Stimulated activated memory B cell treated with anti-CD40 and anti-IgM and Interleukin-4, amounts not matched to agents 10 μg/mL and 1 μg/mL and 100 μg/mL, for 72 hours (primary cell): ENCODE measurements around the gene WEE2.

ENCODE experiments used
- ATAC-seq: fragments of 150-1000 bp; cut with Tn5 transposase; 2 replicates; pipeline ENCODE4 v1.10.0; 2021
- H3K27ac Mint-ChIP-seq: one replicate; pipeline ENCODE4 v1.8.0; 2022; ENCODE audit warnings: mild to moderate bottlenecking, mixed read lengths
- H3K27me3 Mint-ChIP-seq: one replicate; pipeline ENCODE4 v1.8.0; 2022; ENCODE audit warnings: mixed read lengths
- H3K36me3 Mint-ChIP-seq: one replicate; pipeline ENCODE4 v1.8.0; 2022; ENCODE audit warnings: mixed read lengths
- H3K4me1 Mint-ChIP-seq: one replicate; pipeline ENCODE4 v1.8.0; 2022; ENCODE audit warnings: mixed read lengths
- H3K4me3 Mint-ChIP-seq: one replicate; pipeline ENCODE4 v1.8.0; 2022; ENCODE audit warnings: mild to moderate bottlenecking, moderate library complexity, mixed read lengths
- H3K9me3 Mint-ChIP-seq: one replicate; pipeline ENCODE4 v1.8.0; 2022; ENCODE audit warnings: mixed read lengths

Gene WEE2

DNA sequence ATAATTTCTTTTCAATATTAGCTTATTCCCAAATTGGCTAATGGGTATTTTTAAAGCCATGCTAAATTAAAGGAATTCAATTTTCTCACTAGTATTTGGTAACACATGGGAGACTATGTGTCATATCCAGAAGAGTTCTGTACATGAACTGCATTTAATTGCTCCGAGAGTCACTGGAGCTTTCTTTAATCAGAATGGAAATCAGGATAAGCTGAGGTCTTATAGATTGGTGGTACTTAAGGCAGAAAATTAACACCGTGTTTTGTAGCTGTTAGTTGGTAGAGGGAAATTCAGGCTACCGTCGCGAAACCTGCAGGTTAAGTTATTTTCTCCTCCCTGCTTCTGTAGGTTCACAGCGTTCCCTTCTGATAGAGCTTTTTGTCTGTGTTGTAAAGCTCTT is at the start of gene WEE2:
Gene WEE2 (plus strand): TSS at position 3 of the 400 bp plus-strand sequence. CDS start 406 bp downstream, outside the sequence.
- H3K4me1 Mint-ChIP-seq, result no peaks in the 10 kb centered on the region
- no peak for ATAC-seq
- H3K4me3 Mint-ChIP-seq, result no peak within 1 kb of the TSS
- H3K27ac Mint-ChIP-seq, result no peak within 1 kb of the TSS
- H3K36me3 Mint-ChIP-seq, result peaks cover 8% of the 10 kb centered on the region
- no peaks in the 10 kb centered on the region for H3K9me3 Mint-ChIP-seq
- no peaks in the 10 kb centered on the region for H3K27me3 Mint-ChIP-seq

DNA sequence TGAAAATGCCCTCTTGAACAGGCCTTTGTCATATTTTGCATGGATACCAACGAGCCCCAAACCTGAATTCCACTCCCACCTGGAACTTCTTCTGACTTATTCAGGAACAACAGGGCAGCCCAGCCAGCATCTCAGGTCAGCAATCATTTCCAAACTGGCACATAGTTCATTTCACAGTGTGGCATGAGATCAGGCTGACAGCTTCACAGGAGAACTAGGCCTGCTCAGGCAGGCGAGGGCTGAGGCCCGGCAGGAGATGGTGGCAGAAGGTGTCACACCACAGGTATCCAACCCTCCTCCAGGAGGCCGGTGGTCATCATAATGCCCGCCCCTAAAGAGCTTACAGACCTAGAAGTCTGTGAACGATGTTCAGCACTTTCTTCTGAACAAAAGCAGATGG is 48.7 kb upstream of the WEE2 start:
- ATAC-seq, result no peak
- Mint-ChIP-seq H3K36me3 (peaks cover 49% of the 10 kb centered on the region), H3K9me3 (no peaks in the 10 kb centered on the region), H3K27me3 (no peaks in the 10 kb centered on the region), H3K27ac (peak overlapping the region; percentile 71), H3K4me1 (peaks cover 14% of the 10 kb centered on the region), H3K4me3 (no peak overlapping the region)

DNA sequence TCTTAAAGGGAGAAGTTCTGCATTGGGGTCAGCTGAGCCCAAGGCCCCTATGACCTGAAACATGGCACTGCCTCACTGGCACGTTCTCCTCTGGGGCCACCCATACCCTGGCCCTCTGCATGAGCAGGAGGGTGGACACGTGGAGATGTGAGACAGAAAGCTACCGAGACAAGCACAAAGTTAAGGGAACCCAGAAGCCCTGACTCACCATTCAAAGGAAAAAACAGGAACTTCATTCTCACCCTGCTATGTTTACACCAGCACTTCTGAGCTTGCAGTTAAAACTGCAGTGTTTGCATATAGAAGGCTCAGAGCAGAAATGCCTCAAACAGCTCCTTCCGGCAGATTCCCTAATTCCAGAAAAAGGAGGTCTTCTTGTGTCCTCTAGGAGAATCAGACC is 47.9 kb upstream of the WEE2 start:
- no peaks in the 10 kb centered on the region for H3K27me3 Mint-ChIP-seq
- no peaks in the 10 kb centered on the region for H3K9me3 Mint-ChIP-seq

DNA sequence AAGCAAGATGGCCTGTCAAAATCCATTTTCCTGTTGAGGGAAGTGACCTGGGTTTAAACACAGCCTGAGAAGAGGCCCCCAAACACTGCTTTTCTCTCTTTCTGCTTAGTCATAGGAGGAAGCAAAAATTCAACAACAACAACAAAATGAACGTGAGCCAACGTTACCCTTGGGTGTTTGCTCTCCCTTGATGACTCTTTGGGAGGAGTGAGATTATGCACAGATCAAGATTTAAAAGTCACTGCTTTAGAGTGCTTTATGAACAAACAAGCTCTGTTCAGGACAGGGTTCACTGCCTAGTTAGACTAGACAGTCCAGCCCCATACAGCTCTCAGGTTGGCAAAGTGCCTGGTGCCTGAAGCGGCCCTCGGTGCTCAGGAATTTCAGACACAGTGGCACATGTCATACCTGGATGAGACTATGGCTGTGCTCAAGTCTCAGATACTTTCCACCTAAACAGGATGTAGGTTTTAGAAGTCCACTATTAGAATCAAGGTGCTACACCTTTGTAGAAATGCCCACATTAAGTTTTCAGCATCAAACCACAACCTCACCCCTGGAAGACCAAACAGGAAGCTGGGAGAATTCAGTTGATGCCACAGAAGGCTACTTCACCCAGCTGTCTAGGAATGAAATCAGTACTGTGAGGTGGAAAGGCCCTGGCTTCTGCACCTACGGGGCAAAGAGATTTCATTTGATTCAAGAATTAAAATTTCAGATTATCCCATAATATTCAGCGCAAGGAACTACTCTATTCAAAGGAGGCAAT is 44.9 kb upstream of the WEE2 start:
- Mint-ChIP-seq H3K36me3 (peaks cover 55% of the 10 kb centered on the region), H3K4me1 (peaks cover 10% of the 10 kb centered on the region), H3K9me3 (no peaks in the 10 kb centered on the region), H3K27me3 (no peaks in the 10 kb centered on the region), H3K27ac (peak overlapping the region; percentile 55), H3K4me3 (no peak overlapping the region)
- no peak for ATAC-seq

More for the DNA sequence above, 47.9 kb upstream of the WEE2 start:
- peak; percentile 53 for ATAC-seq
- Mint-ChIP-seq H3K27ac (peak overlapping the region; percentile 71), H3K4me1 (peaks cover 10% of the 10 kb centered on the region), H3K36me3 (peaks cover 48% of the 10 kb centered on the region), H3K4me3 (no peak overlapping the region)

DNA sequence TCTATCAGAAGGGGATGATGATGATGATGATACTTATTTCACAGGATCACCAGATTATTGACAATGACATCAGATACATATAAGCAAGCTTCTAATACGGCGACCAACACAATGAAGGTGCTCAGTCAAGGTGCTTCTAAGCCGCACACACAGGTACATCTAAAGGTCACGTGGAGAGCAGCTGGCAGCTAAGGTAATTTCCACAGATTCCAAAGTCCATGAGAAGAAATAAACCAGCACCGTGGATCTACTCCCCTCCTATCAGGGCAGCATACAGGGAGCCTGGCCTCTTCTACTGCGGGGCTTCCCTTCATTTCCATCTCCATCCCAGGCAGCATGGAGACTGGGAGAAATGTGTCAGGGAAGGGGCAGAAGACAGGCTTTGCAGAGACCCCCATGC is 43.7 kb upstream of the WEE2 start:
- no peak overlapping the region for H3K4me3 Mint-ChIP-seq
- peak overlapping the region; percentile 55 for H3K27ac Mint-ChIP-seq
- H3K4me1 Mint-ChIP-seq, result peaks cover 10% of the 10 kb centered on the region
- H3K27me3 Mint-ChIP-seq, result no peaks in the 10 kb centered on the region
- peaks cover 61% of the 10 kb centered on the region for H3K36me3 Mint-ChIP-seq
- ATAC-seq, result no peak
- no peaks in the 10 kb centered on the region for H3K9me3 Mint-ChIP-seq

DNA sequence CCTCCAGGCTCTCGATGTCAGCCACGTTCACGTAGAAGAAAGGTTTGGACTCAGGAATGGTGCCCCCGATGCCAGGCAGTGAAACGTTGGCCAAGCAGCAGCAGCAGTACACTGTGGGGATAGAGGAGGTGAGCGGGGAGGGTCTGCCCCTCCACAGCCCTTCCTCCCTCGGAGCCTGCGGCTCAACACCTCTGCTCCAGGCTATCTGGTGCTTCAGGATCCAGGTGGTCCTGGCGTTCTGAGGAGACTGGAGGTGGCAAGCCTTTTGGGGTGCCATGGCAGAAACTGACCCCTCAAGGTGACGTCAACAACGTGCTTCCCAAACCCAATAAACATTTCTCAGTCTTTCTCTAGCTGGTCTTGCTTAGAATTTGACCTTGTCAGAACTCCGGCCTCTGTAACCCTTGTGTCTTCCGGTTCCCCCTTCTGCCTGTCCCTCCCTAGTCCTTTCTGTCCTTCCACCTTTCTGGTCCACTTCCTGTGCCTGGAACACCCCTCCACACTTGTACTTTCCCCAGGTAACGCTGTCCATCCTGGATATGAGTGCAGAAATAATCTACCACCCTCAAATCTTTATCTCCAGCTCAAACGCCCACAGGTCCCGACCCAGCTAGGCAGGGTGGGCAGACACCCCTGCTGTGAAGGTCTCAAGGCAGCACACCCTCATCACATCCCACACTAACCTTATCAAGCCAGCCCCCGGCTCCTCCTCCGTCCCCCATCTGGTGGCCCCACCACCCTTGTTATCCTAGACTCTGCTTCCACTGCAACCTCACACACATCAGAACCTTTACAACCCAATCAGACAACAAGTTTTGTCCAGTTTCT is 42.7 kb upstream of the WEE2 start:
- no peaks in the 10 kb centered on the region for H3K9me3 Mint-ChIP-seq
- H3K27ac Mint-ChIP-seq, result peak overlapping the region; percentile 9
- H3K4me1 Mint-ChIP-seq, result peaks cover 5% of the 10 kb centered on the region
- no peak for ATAC-seq
- peaks cover 56% of the 10 kb centered on the region for H3K36me3 Mint-ChIP-seq
- no peak overlapping the region for H3K4me3 Mint-ChIP-seq
- no peaks in the 10 kb centered on the region for H3K27me3 Mint-ChIP-seq

DNA sequence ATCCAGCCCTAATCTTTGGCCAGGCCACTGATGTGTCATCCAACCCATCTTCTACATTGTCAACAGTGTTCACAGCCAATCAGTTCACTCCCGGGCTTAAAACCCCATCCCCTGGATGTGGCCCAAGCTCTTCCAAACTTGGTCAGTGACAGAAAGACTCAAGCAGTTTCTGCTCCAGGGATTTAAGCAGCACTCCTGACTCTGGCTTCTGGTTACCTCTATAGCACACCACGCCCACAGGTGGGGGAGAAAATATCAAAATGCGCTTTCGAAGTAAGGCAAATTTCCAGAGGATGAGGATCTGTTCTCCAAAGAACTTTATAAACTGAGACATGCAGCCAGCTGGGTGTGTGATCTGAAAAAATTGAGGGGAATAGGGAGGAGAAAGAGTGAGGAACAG is 42.1 kb upstream of the WEE2 start:
- Mint-ChIP-seq H3K27me3 (no peaks in the 10 kb centered on the region), H3K27ac (peak overlapping the region; percentile 9), H3K36me3 (peaks cover 50% of the 10 kb centered on the region), H3K4me3 (no peak overlapping the region), H3K9me3 (no peaks in the 10 kb centered on the region), H3K4me1 (no peaks in the 10 kb centered on the region)
- no peak for ATAC-seq

DNA sequence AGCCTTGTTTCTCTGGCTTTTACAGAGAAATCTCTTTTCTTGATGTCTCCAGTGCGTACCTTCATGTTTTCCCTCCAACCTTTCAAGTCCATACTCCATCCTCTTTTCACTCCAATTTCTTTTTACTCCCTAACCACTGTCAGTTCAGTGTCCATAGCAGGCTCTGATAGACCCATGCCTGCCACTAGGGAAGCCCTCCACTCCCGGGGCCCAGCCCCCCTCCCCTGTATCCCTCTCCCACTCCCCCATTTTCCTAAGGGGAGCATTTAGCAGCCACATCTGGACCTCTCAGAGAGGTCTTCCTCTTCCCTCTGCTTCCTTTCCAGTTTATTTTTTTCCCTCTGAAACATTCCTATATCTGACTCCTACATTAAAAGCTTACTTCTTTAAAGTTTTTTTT is 39.3 kb upstream of the WEE2 start:
- no peaks in the 10 kb centered on the region for H3K9me3 Mint-ChIP-seq
- H3K27ac Mint-ChIP-seq, result no peak overlapping the region
- peaks cover 58% of the 10 kb centered on the region for H3K36me3 Mint-ChIP-seq
- no peaks in the 10 kb centered on the region for H3K27me3 Mint-ChIP-seq
- ATAC-seq, result no peak
- H3K4me3 Mint-ChIP-seq, result no peak overlapping the region
- H3K4me1 Mint-ChIP-seq, result no peaks in the 10 kb centered on the region

DNA sequence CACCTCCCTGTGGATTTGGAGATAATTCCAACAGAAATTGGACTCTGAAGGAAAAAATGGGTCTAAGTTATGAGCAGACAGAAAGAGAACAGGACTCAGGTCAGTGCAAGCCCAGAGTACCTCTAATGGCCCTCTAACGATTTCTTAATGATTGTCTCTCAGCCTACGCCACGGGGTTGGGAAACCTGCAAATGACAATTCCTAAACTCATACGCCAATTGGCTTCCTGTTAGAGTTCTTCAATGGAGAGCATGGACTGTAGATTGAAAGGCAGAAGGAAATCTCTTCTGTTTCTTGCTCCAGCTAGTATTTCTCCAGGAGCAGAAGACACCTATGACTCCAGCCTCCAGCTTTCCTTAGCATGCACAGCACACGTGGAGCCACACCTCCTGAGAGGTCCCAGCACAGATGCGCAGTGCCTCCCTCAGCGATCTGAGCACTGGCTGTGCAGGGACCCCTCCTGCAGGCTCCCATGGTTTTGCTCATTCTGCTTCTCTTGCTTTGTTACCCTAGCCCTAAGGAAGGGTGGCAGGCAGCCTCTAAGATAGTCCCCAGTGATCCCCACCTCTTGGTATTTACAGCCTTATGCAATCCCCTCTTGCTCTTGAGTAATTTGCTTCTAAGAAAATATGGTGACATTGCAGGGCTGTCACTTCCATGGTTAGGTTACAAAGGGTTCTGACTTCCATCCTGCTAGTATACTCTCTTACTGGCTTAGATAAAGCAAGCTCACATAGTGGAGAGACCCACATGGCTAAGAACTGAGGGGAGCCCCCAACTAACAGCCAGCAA is 36.3 kb upstream of the WEE2 start:
- peaks cover 42% of the 10 kb centered on the region for H3K36me3 Mint-ChIP-seq
- no peak overlapping the region for H3K4me3 Mint-ChIP-seq
- no peaks in the 10 kb centered on the region for H3K27me3 Mint-ChIP-seq
- no peak overlapping the region for H3K27ac Mint-ChIP-seq
- no peaks in the 10 kb centered on the region for H3K9me3 Mint-ChIP-seq
- peaks cover 6% of the 10 kb centered on the region for H3K4me1 Mint-ChIP-seq
- ATAC-seq, result no peak

DNA sequence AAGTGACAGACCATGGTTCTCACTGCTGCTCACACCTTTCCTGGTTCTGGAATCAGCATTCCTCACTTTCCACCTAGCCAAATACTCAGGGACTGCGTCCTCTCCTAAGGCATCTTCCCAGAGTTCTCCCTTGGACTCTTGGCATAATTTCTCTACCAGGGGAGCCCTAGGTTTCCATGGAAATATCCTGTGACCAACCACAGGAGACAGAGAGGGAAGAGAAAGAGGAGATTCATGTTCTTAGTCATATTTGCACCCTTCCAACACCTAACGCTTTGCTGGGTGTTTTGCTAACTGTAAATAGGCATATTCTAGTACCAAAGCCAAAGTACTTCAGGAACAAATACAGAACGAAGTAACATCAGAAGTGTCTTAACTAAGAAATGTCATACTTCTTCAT is 34.8 kb upstream of the WEE2 start:
- H3K36me3 Mint-ChIP-seq, result peaks cover 42% of the 10 kb centered on the region
- no peak overlapping the region for H3K27ac Mint-ChIP-seq
- ATAC-seq, result no peak
- H3K9me3 Mint-ChIP-seq, result no peaks in the 10 kb centered on the region
- H3K27me3 Mint-ChIP-seq, result no peaks in the 10 kb centered on the region
- H3K4me3 Mint-ChIP-seq, result no peak overlapping the region
- peaks cover 6% of the 10 kb centered on the region for H3K4me1 Mint-ChIP-seq

DNA sequence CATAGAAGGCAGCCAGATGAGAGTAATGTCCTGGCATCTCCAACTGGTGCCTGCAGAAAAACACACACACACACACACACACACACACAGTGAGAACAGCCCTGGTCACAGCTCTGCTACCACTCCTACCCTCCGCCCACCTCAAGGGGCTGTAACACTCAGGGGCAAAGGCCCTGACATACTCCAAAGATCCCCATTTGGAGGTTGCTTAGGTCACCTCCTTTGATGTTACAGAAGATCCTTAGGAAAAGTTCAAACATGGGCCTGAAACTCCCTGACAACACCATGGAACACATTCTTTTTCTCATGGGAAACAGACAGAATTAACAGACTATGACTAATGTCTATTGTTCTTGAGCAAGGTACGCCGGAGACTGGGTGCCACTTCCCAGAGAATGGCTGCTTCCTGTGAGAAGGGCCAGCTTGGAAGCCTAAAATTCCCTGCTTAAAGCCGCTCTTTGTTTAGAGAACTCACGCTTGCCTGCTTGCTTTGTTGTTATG is 33.9 kb upstream of the WEE2 start:
- Mint-ChIP-seq H3K27ac (no peak overlapping the region), H3K4me3 (no peak overlapping the region), H3K27me3 (no peaks in the 10 kb centered on the region), H3K9me3 (no peaks in the 10 kb centered on the region), H3K36me3 (peaks cover 35% of the 10 kb centered on the region), H3K4me1 (peaks cover 6% of the 10 kb centered on the region)
- ATAC-seq, result no peak

DNA sequence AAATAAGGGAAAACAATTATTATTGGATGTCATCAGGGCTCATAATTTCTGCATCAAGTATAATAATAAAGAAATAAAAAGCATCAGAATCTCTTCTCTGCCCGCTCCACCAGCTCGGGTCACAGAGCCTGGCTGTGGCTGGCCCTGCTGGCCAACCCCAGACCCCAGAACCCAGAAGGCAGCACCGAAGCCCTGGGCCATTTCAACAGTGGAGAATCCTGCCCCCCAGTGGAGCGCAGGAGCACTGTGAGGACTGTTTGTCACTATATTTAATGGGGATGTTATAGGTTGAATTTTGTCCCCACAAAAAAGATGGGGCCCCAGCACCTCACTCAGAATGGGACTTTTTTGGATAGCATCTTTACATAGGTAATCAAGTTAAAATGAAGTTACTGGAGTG is 33.5 kb upstream of the WEE2 start:
- Mint-ChIP-seq H3K27ac (no peak overlapping the region), H3K4me1 (peaks cover 6% of the 10 kb centered on the region), H3K36me3 (peaks cover 35% of the 10 kb centered on the region), H3K27me3 (no peaks in the 10 kb centered on the region), H3K9me3 (no peaks in the 10 kb centered on the region), H3K4me3 (no peak overlapping the region)
- no peak for ATAC-seq

DNA sequence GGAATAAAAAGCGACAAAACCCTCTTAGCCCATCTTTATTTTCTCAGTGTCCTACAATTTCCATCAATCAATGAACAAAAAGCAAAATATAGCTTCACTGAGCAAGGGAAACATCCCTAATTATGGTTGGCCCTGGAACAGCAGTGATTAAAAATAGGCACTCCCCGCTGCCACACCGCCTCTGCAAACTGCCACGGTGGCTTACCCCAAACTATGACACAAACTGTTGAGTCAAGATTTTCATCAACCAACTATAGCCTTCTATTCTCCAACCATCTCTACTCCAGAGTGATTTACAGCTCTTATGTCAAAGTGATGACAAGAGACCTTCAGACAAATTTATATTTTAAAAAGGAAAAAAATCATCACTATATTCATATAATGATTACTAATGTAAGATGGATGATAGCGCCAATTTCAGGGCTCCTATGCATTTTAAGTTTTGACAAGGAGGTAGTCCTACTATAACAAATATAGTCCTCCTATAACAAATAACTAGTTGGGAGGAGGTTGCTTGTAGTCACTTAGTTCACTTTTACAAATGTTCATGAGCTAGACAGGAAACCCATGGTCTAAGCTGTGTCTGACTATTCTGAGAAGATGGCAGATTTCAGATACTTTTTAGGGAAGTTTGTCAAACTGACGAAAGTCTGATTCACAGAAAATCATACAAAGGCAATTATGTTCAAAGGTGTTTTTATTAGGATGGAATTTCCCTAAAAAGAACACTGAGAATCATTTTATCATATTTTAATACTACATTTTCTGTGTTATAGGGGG is 32.5 kb upstream of the WEE2 start:
- H3K9me3 Mint-ChIP-seq, result no peaks in the 10 kb centered on the region
- H3K4me1 Mint-ChIP-seq, result peaks cover 6% of the 10 kb centered on the region
- ATAC-seq, result no peak
- H3K4me3 Mint-ChIP-seq, result no peak overlapping the region
- no peaks in the 10 kb centered on the region for H3K27me3 Mint-ChIP-seq
- H3K36me3 Mint-ChIP-seq, result peaks cover 39% of the 10 kb centered on the region
- no peak overlapping the region for H3K27ac Mint-ChIP-seq

DNA sequence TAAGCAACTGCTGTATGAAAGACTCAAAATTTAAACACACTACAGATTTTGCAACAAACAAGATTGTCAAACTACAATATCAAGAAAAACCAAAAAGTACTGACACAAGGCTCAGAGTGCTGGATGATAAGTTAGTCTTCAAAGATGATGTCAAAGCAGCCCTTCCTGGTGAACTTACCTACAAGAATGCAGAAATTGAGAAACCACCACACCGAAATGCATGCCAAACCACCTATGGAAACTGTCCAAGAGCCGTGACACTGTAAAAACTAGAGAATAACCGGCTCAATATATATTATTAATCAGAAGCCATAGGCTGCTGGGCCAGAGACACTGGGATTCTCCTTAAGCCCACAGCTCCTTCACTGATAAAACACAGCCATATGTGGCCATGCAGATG is 31.5 kb upstream of the WEE2 start:
- no peaks in the 10 kb centered on the region for H3K9me3 Mint-ChIP-seq
- H3K4me3 Mint-ChIP-seq, result no peak overlapping the region
- H3K36me3 Mint-ChIP-seq, result peaks cover 44% of the 10 kb centered on the region
- H3K4me1 Mint-ChIP-seq, result peaks cover 6% of the 10 kb centered on the region
- H3K27ac Mint-ChIP-seq, result no peak overlapping the region
- no peak for ATAC-seq
- no peaks in the 10 kb centered on the region for H3K27me3 Mint-ChIP-seq
